T-helper 1 cell treated with Interleukin-12 subunit alpha and Interleukin-12 subunit beta and Interleukin-4 antibody, amounts not matched to agents 30 μg/mL and 1 μg/mL, for 36 hours (primary cell): ENCODE results near the gene TAF10.

Source experiments
- H3K27ac Mint-ChIP-seq: one replicate; pipeline ENCODE4 v1.8.0; 2021; ENCODE audit warnings: mild to moderate bottlenecking, mixed read lengths
- H3K27me3 Mint-ChIP-seq: one replicate; pipeline ENCODE4 v1.8.0; 2021; ENCODE audit warnings: low read depth, mixed read lengths
- H3K36me3 Mint-ChIP-seq: one replicate; pipeline ENCODE4 v1.8.0; 2021; ENCODE audit warnings: low read depth, mixed read lengths
- H3K4me1 Mint-ChIP-seq: one replicate; pipeline ENCODE4 v1.8.0; 2021; ENCODE audit warnings: low read depth, mixed read lengths
- H3K4me3 Mint-ChIP-seq: one replicate; pipeline ENCODE4 v1.8.0; 2021; ENCODE audit warnings: mild to moderate bottlenecking, moderate library complexity, mixed read lengths
- H3K9me3 Mint-ChIP-seq: one replicate; pipeline ENCODE4 v1.8.0; 2021; ENCODE audit warnings: mixed read lengths

The TAF10 gene

GRCh38 chr11:6611963-6612212 is 128 bp downstream of the TAF10 start:
- peaks cover 47% of the 10 kb centered on the region for H3K36me3 Mint-ChIP-seq
- H3K9me3 Mint-ChIP-seq, result no peaks in the 10 kb centered on the region
- peak overlapping the region; percentile 95 for H3K4me3 Mint-ChIP-seq
- peaks cover 35% of the 10 kb centered on the region for H3K4me1 Mint-ChIP-seq
- peak overlapping the region; percentile 95 for H3K27ac Mint-ChIP-seq
- no peaks in the 10 kb centered on the region for H3K27me3 Mint-ChIP-seq

DNA sequence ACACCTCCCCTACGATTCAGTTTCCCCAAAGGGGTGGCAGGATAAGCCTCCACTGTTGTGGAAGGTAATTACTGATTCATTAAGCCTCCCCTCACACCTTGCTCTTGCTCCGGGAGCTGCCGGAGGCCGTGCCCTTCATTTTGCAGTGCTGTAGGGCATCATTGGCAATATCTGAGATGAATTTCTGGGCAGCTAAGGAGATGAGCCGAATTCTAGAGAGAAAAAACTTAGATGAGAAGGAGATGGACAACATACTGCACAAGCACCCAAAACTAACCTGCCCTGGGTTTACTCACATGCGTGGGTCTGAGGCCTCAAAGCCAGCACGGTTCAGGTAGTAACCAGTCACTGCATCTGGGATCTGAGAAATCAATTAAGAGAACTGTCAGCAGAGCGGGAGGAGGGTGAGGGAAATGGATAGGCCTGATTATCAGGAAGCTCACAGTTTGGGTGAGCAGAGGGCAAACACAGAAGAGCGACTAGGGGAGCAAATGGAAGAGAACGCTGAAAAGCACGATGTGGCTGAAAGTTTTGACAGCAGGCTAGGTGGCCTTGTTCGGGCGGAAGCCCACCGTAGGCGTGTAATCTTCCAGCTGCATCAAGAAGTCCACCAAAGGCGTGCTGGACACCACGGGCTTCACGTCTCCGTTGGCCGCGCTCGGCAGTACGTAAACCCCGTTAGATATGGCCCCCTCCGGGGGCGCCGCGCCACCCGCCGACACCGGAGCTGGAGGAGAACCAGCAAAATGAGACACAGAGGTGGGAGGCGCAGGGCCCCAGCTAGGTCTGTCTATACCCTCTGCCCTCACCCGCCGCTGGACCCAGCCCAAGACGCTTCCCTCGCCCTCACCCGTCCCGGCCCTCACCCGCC is 689 bp downstream of the TAF10 start:
- Mint-ChIP-seq H3K4me3 (peak overlapping the region; percentile 95), H3K9me3 (no peaks in the 10 kb centered on the region), H3K27ac (peak overlapping the region; percentile 95), H3K27me3 (no peaks in the 10 kb centered on the region), H3K4me1 (peaks cover 37% of the 10 kb centered on the region), H3K36me3 (peaks cover 45% of the 10 kb centered on the region)

DNA sequence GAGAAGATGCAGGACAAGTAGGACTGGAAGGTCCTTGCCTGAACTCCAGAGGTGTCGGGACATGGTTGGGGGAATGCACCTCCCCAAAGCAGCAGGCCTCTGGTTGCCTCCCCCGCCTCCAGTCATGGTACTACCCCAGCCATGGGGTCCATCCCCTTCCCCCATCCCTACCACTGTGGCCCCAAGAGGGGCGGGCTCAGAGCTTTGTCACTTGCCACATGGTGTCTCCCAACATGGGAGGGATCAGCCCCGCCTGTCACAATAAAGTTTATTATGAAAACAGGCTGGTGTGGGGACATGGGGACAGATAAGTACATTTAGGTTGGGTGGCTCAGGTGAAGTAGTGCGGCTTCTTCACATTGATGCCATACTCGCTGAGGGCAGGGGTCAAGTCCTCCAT is 1.4 kb downstream of the TAF10 start:
- Mint-ChIP-seq H3K27me3 (no peaks in the 10 kb centered on the region), H3K4me3 (peak overlapping the region; percentile 95), H3K36me3 (peaks cover 43% of the 10 kb centered on the region), H3K4me1 (peaks cover 38% of the 10 kb centered on the region), H3K9me3 (no peaks in the 10 kb centered on the region), H3K27ac (peak overlapping the region; percentile 16)

DNA sequence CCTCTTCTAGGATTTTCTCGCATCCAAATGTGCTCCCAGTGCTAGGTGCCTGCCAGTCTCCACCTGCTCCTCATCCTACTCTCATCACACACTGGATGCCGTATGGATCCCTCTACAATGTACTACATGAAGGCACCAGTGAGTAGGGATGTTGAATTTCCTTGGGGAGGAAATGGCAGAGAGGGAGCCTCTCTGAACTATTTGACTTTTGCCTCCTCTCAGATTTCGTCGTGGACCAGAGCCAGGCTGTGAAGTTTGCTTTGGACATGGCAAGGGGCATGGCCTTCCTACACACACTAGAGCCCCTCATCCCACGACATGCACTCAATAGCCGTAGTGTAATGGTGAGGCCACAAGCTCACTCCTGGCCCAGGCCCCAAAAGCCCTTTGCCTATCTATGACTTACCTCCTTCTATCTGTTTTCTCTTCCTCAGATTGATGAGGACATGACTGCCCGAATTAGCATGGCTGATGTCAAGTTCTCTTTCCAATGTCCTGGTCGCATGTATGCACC is 2.5 kb downstream of the TAF10 start:
- Mint-ChIP-seq H3K36me3 (peaks cover 36% of the 10 kb centered on the region), H3K27ac (no peak overlapping the region), H3K4me3 (peak overlapping the region; percentile 20), H3K9me3 (no peaks in the 10 kb centered on the region), H3K27me3 (no peaks in the 10 kb centered on the region), H3K4me1 (peaks cover 39% of the 10 kb centered on the region)

DNA sequence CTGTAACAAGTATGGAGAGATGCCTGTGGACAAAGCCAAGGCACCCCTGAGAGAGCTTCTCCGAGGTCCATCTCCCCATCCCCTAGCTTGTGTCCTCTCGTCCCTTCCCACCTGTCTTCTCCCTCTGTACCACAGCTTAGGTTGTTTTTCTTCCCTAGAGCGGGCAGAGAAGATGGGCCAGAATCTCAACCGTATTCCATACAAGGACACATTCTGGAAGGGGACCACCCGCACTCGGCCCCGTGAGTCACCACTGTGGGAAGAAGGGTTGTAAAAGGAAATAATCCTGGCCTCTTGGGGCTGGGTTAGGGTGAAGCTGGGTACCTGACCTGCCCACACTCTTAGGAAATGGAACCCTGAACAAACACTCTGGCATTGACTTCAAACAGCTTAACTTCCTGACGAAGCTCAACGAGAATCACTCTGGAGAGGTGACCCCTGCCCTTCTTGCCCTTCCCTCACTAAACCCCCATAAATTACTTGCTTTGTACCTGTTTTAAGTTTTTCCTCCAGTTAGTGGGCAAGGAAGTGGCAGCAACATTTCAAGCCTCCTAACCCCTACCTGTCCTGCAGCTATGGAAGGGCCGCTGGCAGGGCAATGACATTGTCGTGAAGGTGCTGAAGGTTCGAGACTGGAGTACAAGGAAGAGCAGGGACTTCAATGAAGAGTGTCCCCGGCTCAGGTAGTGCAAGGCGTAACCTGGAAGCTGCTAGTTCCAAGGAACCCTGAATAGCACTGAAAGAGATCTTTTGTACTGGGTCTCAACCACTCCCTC is 3.1 kb downstream of the TAF10 start:
- peaks cover 39% of the 10 kb centered on the region for H3K4me1 Mint-ChIP-seq
- no peak overlapping the region for H3K27ac Mint-ChIP-seq
- no peak overlapping the region for H3K4me3 Mint-ChIP-seq
- no peaks in the 10 kb centered on the region for H3K27me3 Mint-ChIP-seq
- H3K36me3 Mint-ChIP-seq, result peaks cover 36% of the 10 kb centered on the region
- H3K9me3 Mint-ChIP-seq, result no peaks in the 10 kb centered on the region

DNA sequence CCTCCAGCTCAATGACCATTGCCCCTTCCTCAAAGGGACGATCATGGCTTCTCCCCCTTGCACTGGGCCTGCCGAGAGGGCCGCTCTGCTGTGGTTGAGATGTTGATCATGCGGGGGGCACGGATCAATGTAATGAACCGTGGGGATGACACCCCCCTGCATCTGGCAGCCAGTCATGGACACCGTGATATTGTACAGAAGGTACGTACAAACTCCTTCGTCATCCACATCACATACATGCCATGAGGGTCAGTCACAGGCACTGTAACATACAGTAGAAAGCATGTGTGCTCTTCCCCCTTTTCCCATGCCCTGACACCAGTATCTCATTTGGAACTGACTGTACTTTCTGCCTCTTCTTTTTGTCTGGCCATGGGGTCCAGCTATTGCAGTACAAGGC is 4.0 kb downstream of the TAF10 start:
- no peak overlapping the region for H3K4me3 Mint-ChIP-seq
- peaks cover 39% of the 10 kb centered on the region for H3K4me1 Mint-ChIP-seq
- peaks cover 36% of the 10 kb centered on the region for H3K36me3 Mint-ChIP-seq
- no peak overlapping the region for H3K27ac Mint-ChIP-seq
- no peaks in the 10 kb centered on the region for H3K27me3 Mint-ChIP-seq
- no peaks in the 10 kb centered on the region for H3K9me3 Mint-ChIP-seq

GRCh38 chr11:6607190-6607795 is 4.7 kb downstream of the TAF10 start:
- peaks cover 39% of the 10 kb centered on the region for H3K4me1 Mint-ChIP-seq
- H3K36me3 Mint-ChIP-seq, result peaks cover 36% of the 10 kb centered on the region
- H3K27me3 Mint-ChIP-seq, result no peaks in the 10 kb centered on the region
- no peaks in the 10 kb centered on the region for H3K9me3 Mint-ChIP-seq
- peak overlapping the region; percentile 60 for H3K4me3 Mint-ChIP-seq
- H3K27ac Mint-ChIP-seq, result peak overlapping the region; percentile 80

- H3K36me3 Mint-ChIP-seq, result peaks cover 40% of the 10 kb centered on the region
Measured at GRCh38 chr11:6606471-6607189, 5.4 kb downstream of the TAF10 start.

DNA sequence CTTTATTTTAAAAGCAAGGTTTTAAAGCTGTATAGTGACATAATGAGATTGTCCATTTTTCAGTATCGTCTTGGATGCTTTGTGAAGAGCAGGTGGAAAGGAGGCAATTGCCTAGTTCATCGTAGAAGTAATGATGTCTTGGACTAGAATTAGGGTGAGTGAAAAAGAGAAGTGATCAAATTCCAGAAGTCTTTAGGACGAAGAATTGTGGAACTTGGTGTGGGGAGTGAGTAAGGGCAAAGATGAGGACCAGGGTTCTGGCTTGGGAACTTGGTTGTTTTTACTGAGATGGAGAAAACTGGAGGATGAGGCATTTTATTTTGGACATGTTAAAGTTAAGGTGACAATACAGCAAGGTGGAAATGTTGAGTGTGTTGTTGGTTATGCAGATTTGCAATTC is 7.2 kb downstream of the TAF10 start:
- no peaks in the 10 kb centered on the region for H3K9me3 Mint-ChIP-seq
- no peak overlapping the region for H3K4me3 Mint-ChIP-seq
- H3K4me1 Mint-ChIP-seq, result peaks cover 30% of the 10 kb centered on the region
- peaks cover 28% of the 10 kb centered on the region for H3K36me3 Mint-ChIP-seq
- no peaks in the 10 kb centered on the region for H3K27me3 Mint-ChIP-seq
- no peak overlapping the region for H3K27ac Mint-ChIP-seq

More at GRCh38 chr11:6606471-6607189, 5.4 kb downstream of the TAF10 start:
- Mint-ChIP-seq H3K4me1 (peaks cover 39% of the 10 kb centered on the region), H3K9me3 (no peaks in the 10 kb centered on the region), H3K4me3 (no peak overlapping the region), H3K27ac (peak overlapping the region; percentile 80), H3K27me3 (no peaks in the 10 kb centered on the region)

DNA sequence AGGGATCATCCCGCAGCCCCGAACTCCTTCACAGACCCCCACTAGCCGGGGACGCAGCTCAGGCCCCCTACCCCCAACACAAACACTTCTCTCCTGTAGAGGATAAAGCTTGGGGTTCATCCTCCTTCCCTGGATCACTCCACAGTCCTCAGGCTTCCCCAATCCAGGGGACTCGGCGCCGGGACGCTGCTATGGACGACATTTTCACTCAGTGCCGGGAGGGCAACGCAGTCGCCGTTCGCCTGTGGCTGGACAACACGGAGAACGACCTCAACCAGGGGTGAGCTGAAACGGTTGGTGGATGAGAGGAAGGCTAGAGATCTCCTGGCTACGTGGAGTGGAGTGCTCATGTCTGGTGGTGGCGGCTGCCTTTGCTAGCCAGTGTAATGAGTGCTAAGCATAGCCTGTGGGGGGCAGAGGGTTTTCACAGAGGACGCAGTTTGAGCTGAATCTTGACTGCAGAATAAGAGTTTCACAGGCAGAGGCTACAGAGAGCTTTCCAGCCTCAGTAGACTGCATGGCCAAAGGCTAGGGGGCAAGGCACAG is 7.9 kb downstream of the TAF10 start:
- Mint-ChIP-seq H3K9me3 (no peaks in the 10 kb centered on the region), H3K4me3 (no peak overlapping the region), H3K36me3 (peaks cover 28% of the 10 kb centered on the region), H3K27ac (no peak overlapping the region), H3K27me3 (no peaks in the 10 kb centered on the region), H3K4me1 (peaks cover 31% of the 10 kb centered on the region)

- Mint-ChIP-seq H3K27me3 (no peaks in the 10 kb centered on the region), H3K27ac (no peak within 1 kb of the TSS), H3K4me1 (peaks cover 31% of the 10 kb centered on the region), H3K9me3 (no peaks in the 10 kb centered on the region), H3K36me3 (peaks cover 26% of the 10 kb centered on the region), H3K4me3 (no peak within 1 kb of the TSS)
Measured at GRCh38 chr11:6603287-6604080, 8.5 kb downstream of the TAF10 start, which contains the start of the genes ILK and RRP8. TSS of gene ILK (plus strand) at chr11:6603774. CDS start at chr11:6604272, 498 bp downstream. TSS of gene RRP8 (minus strand) at chr11:6603616. CDS start at chr11:6603502, 114 bp downstream.

DNA sequence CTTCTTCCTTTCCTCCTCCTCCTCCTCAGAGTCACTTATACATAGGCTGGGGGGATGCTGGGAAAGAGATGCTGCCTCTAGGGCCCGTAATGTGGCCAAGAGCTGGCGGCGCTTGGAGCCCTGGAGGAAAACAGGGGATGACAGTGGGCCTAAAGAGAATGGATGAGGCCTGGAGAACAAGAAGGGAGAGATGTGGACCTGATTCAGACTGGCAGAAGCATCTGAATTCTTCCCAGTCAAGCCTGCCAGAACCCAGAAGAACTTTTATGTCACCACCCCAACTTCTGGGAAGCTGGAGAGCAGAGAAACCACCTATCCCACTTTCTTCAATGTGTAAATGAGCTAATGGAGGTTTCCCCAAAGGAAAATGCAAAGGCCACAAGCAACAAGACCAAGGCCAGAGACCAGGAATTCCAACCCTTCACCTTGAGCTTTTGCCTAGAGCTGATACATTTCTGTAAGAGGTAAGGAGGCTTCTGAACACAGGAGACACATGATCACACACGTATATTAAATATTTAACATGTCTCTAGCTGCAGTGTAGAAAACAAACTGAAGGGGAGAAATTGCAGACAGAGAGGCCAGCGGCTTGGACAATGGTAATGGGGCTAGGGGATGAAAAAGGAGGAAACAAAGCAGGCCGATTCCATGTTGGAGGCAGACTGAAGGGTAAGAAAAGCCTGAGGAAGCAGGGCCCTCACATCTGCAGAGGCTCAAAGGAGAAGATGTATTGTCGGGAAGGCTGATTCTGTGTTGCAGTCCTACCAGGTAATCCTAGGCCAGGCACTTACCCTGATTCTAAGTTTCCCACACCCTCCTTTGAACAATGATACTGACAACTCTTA is 9.7 kb downstream of the TAF10 start:
- no peak overlapping the region for H3K4me3 Mint-ChIP-seq
- H3K27me3 Mint-ChIP-seq, result no peaks in the 10 kb centered on the region
- no peaks in the 10 kb centered on the region for H3K9me3 Mint-ChIP-seq
- H3K36me3 Mint-ChIP-seq, result peaks cover 30% of the 10 kb centered on the region
- no peak overlapping the region for H3K27ac Mint-ChIP-seq
- H3K4me1 Mint-ChIP-seq, result peaks cover 24% of the 10 kb centered on the region
